ENCODE measurements around the gene SENP3. TPM values are rescaled to one million over a fixed set of nuclear protein-coding genes. Genes with fewer than 3 reads are reported as not detected.

The SENP3 gene
- total RNA-seq, 1 experiment from 2014 or later, result 30.2 TPM

GRCh38 chr17:7538891-7539545 is 22.7 kb upstream of the SENP3 start:
- Histone ChIP-seq H3K4me3 (ENCODE audit: low read depth, low read length) (no peak overlapping the region), H3K27me3 (replicated peaks; ENCODE audit: control insufficient read depth, insufficient read depth, low read length) (no peaks in the 10 kb centered on the region), H3K9me3 (peaks cover 4% of the 10 kb centered on the region; the same call in 1 of the 2 replicates), H3K4me1 (no peaks in the 10 kb centered on the region), H3K36me3 (ENCODE audit: control insufficient read depth, insufficient read depth, low read length) (no peaks in the 10 kb centered on the region)
- no TSS peak for BruUV-seq (replicated peaks)
- peaks cover 11% of the 10 kb centered on the region for H3K9me3 Mint-ChIP-seq (ENCODE audit: unreplicated experiment)
- no peaks in the 10 kb centered on the region for H3K36me3 Mint-ChIP-seq (ENCODE audit: insufficient read depth, unreplicated experiment)
- POLR2A ChIA-PET, result no interaction called here
- H3K4me3 Mint-ChIP-seq (ENCODE audit: unreplicated experiment), result no peak overlapping the region
- no peaks in the 10 kb centered on the region for H3K4me1 Mint-ChIP-seq (ENCODE audit: low read depth, unreplicated experiment)
- no peak overlapping the region for H3K27ac Mint-ChIP-seq (ENCODE audit: unreplicated experiment)
- TF ChIP-seq, protein P1, sequence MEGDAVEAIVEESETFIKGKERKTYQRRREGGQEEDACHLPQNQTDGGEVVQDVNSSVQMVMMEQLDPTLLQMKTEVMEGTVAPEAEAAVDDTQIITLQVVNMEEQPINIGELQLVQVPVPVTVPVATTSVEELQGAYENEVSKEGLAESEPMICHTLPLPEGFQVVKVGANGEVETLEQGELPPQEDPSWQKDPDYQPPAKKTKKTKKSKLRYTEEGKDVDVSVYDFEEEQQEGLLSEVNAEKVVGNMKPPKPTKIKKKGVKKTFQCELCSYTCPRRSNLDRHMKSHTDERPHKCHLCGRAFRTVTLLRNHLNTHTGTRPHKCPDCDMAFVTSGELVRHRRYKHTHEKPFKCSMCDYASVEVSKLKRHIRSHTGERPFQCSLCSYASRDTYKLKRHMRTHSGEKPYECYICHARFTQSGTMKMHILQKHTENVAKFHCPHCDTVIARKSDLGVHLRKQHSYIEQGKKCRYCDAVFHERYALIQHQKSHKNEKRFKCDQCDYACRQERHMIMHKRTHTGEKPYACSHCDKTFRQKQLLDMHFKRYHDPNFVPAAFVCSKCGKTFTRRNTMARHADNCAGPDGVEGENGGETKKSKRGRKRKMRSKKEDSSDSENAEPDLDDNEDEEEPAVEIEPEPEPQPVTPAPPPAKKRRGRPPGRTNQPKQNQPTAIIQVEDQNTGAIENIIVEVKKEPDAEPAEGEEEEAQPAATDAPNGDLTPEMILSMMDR (IDR thresholded peaks at IDR 0.05; ENCODE audit: insufficient read depth in 1 of 2, low read depth in 1 of 2, low read length in 1 of 2, severe bottlenecking in 1 of 2, unreplicated experiment in 1 of 2), result no peak
- H3K27me3 Mint-ChIP-seq (ENCODE audit: insufficient read depth, unreplicated experiment), result peaks cover 5% of the 10 kb centered on the region
- CTCF ChIA-PET, result no interaction called here
- DNase-seq, result no peak
- intact Hi-C loops (cut with micrococcal nuclease; ENCODE audit: unreplicated experiment), result no loop called here

- Mint-ChIP-seq H3K27ac (ENCODE audit: unreplicated experiment) (no peak overlapping the region), H3K4me3 (ENCODE audit: unreplicated experiment) (no peak overlapping the region), H3K27me3 (ENCODE audit: insufficient read depth, unreplicated experiment) (peaks cover 5% of the 10 kb centered on the region), H3K36me3 (ENCODE audit: insufficient read depth, unreplicated experiment) (no peaks in the 10 kb centered on the region), H3K9me3 (ENCODE audit: unreplicated experiment) (peaks cover 11% of the 10 kb centered on the region), H3K4me1 (ENCODE audit: low read depth, unreplicated experiment) (no peaks in the 10 kb centered on the region)
- no TSS peak for BruUV-seq (replicated peaks)
- TF ChIP-seq, protein P1 (IDR thresholded peaks at IDR 0.05; ENCODE audit: insufficient read depth in 1 of 2, low read depth in 1 of 2, low read length in 1 of 2, severe bottlenecking in 1 of 2, unreplicated experiment in 1 of 2), result no peak
- intact Hi-C loops (cut with micrococcal nuclease; ENCODE audit: unreplicated experiment), result no loop called here
- no peaks in the 10 kb centered on the region for H3K36me3 ChIP-seq (ENCODE audit: control insufficient read depth, insufficient read depth, low read length)
- H3K4me1 ChIP-seq, result no peaks in the 10 kb centered on the region
- no peak for DNase-seq
- peaks cover 4% of the 10 kb centered on the region; the same call in 1 of the 2 replicates for H3K9me3 ChIP-seq
- POLR2A ChIA-PET, result no interaction called here
- H3K4me3 ChIP-seq (ENCODE audit: low read depth, low read length), result no peak overlapping the region
- CTCF ChIA-PET, result no interaction called here
- no peaks in the 10 kb centered on the region for H3K27me3 ChIP-seq (replicated peaks; ENCODE audit: control insufficient read depth, insufficient read depth, low read length)
Observed at GRCh38 chr17:7541074-7541621, 20.6 kb upstream of the SENP3 start.

- TF ChIP-seq, protein P1 (IDR thresholded peaks at IDR 0.05; ENCODE audit: insufficient read depth in 1 of 2, low read depth in 1 of 2, low read length in 1 of 2, severe bottlenecking in 1 of 2, unreplicated experiment in 1 of 2), result no peak
- no TSS peak for BruUV-seq (replicated peaks)
- Mint-ChIP-seq H3K27ac (ENCODE audit: unreplicated experiment) (no peak overlapping the region), H3K4me1 (ENCODE audit: low read depth, unreplicated experiment) (no peaks in the 10 kb centered on the region), H3K36me3 (ENCODE audit: insufficient read depth, unreplicated experiment) (no peaks in the 10 kb centered on the region), H3K27me3 (ENCODE audit: insufficient read depth, unreplicated experiment) (peaks cover 5% of the 10 kb centered on the region), H3K4me3 (ENCODE audit: unreplicated experiment) (no peak overlapping the region), H3K9me3 (ENCODE audit: unreplicated experiment) (no peaks in the 10 kb centered on the region)
- H3K4me1 ChIP-seq, result no peaks in the 10 kb centered on the region
- no peaks in the 10 kb centered on the region for H3K27me3 ChIP-seq (replicated peaks; ENCODE audit: control insufficient read depth, insufficient read depth, low read length)
- ChIA-PET POLR2A (no interaction called here), CTCF (no interaction called here)
- no peak for DNase-seq
- H3K36me3 ChIP-seq (ENCODE audit: control insufficient read depth, insufficient read depth, low read length), result no peaks in the 10 kb centered on the region
- no peak overlapping the region for H3K4me3 ChIP-seq (ENCODE audit: low read depth, low read length)
- intact Hi-C loops (cut with micrococcal nuclease; ENCODE audit: unreplicated experiment), result no loop called here
- no peaks in the 10 kb centered on the region for H3K9me3 ChIP-seq
Observed at GRCh38 chr17:7544911-7545310, 16.8 kb upstream of the SENP3 start.

Data from Caco-2 (cell line).